Keratinocyte (primary cell): ENCODE results near the gene ASTN2. TPM values are rescaled to one million over a fixed set of nuclear protein-coding genes. Genes with fewer than 3 reads are reported as not detected.

ENCODE experiments used
- DNase-seq: peaks from one replicate; pipeline ENCODE4 v3.0.0-alpha.2; 2011; ENCODE audit warnings: low read depth, missing footprints, low spot score
- FAIRE-seq: peaks from 2 replicates; lab custom pipeline; 2011; peaks lifted over from hg19 to GRCh38; lab: Jason Lieb, UNC
- H2AFZ ChIP-seq: 2 replicates; pipeline ENCODE4 v1.6.0; 2012; ENCODE audit warnings: low read length, control low read depth, inconsistent platforms; ENCODE audit not compliant: control insufficient read depth
- H3K27ac ChIP-seq: 2 replicates; pipeline ENCODE4 v1.5.1; 2011; ENCODE audit warnings: low read length; ENCODE audit not compliant: control insufficient read depth, insufficient read depth
- H3K27me3 ChIP-seq: 3 replicates; pipeline ENCODE4 v1.6.0; 2011; ENCODE audit warnings: low read length; ENCODE audit not compliant: control insufficient read depth, insufficient read depth; ENCODE audit errors: extremely low read depth
- H3K36me3 ChIP-seq, 2 experiments: 2 replicates in 1 of 2; 3 replicates in 1 of 2; pipeline ENCODE4 v1.5.1; 2011; ENCODE audit warnings: low read length in 2 of 2, mild to moderate bottlenecking in 1 of 2; ENCODE audit not compliant: control insufficient read depth in 2 of 2, insufficient read depth in 2 of 2; ENCODE audit errors: extremely low read depth in 1 of 2
- H3K4me1 ChIP-seq: 3 replicates; pipeline ENCODE4 v1.5.1; 2011; ENCODE audit warnings: low read length; ENCODE audit not compliant: control insufficient read depth, insufficient read depth; ENCODE audit errors: extremely low read depth
- H3K4me2 ChIP-seq: 3 replicates; pipeline ENCODE4 v1.6.0; 2011; ENCODE audit warnings: low read depth, low read length; ENCODE audit not compliant: control insufficient read depth, insufficient read depth; ENCODE audit errors: extremely low read depth
- H3K4me3 ChIP-seq, 3 experiments: fragments of 200-600 bp in 1 of 3; sonication (generic) in 1 of 3; 2 replicates in 2 of 3; 3 replicates in 1 of 3; pipeline ENCODE4 v1.5.1; 2011 to 2016; ENCODE audit warnings: low read length in 3 of 3, mild to moderate bottlenecking in 3 of 3, control low read depth in 2 of 3, inconsistent platforms in 1 of 3, low read depth in 1 of 3, mixed read lengths in 1 of 3, mixed run types in 1 of 3, moderate library complexity in 1 of 3; ENCODE audit not compliant: control insufficient read depth in 2 of 3, insufficient read depth in 2 of 3; ENCODE audit errors: extremely low read depth in 1 of 3
- H3K79me2 ChIP-seq: 2 replicates; pipeline ENCODE4 v1.6.0; 2012; ENCODE audit warnings: low read length; ENCODE audit not compliant: control insufficient read depth, insufficient read depth
- H3K9ac ChIP-seq: 3 replicates; pipeline ENCODE4 v1.6.0; 2011; ENCODE audit warnings: low read length; ENCODE audit not compliant: control insufficient read depth, insufficient read depth; ENCODE audit errors: extremely low read depth
- H3K9me1 ChIP-seq: 3 replicates; pipeline ENCODE4 v1.6.0; 2011; ENCODE audit warnings: low read length; ENCODE audit not compliant: control insufficient read depth, insufficient read depth; ENCODE audit errors: extremely low read depth
- H3K9me3 ChIP-seq: 2 replicates; pipeline ENCODE4 v1.5.1; 2012; ENCODE audit warnings: low read depth, low read length; ENCODE audit not compliant: control insufficient read depth
- H4K20me1 ChIP-seq: 3 replicates; pipeline ENCODE4 v1.6.0; 2011; ENCODE audit warnings: low read length; ENCODE audit not compliant: control insufficient read depth, insufficient read depth; ENCODE audit errors: extremely low read depth
- EZH2 ChIP-seq: IDR thresholded peaks from one replicate; pipeline ENCODE4 v1.6.1; 2012; ENCODE audit warnings: inconsistent platforms, mild to moderate bottlenecking, low read length, moderate library complexity
- dilution Hi-C: fragments of 300-500 bp; cut with MboI; formaldehyde crosslinking; loops from one replicate; pipeline ENCODE4 v1.7.0; 2020; ENCODE audit warnings: low sequenced_read_pairs; ENCODE audit not compliant: extremely low pct_ligation_motif_present
- polyA plus RNA-seq, 5 experiments: library from polyadenylated mRNA; depleted of rRNA in 3 of 5; stranded (reverse) in 3 of 5; stranded (forward) in 1 of 5; unstranded in 1 of 5; fragments of >200 nt; gene quantifications; 1 replicate in 1 of 5; 2 replicates in 3 of 5; 3 replicates in 1 of 5; pipeline versions ENCODE4 v1.2.1 to v1.2.3, GENCODE V29; 2011 to 2012; ENCODE audit warnings: missing spikeins in 2 of 5, low read depth in 1 of 5, low replicate concordance in 1 of 5
- TF ChIP-seq, protein P1 (sequence below), 3 experiments: IDR thresholded peaks in 1 of 3; conservative IDR thresholded peaks in 1 of 3; optimal IDR thresholded peaks in 1 of 3; 2 replicates in 2 of 3; 3 replicates in 1 of 3; pipeline versions ENCODE3 to v1.5.1; 2011; ENCODE audit warnings: low read length in 3 of 3, mild to moderate bottlenecking in 3 of 3, moderate library complexity in 2 of 3, control low read depth in 1 of 3, inconsistent platforms in 1 of 3; ENCODE audit not compliant: insufficient read depth in 2 of 3; ENCODE audit errors: extremely low read depth in 1 of 3

The ASTN2 gene
- polyA plus RNA-seq, 1 donor (not counting 4 experiments of a cell fraction or from before 2014, with no cell fraction given) = 0.31 TPM

DNA sequence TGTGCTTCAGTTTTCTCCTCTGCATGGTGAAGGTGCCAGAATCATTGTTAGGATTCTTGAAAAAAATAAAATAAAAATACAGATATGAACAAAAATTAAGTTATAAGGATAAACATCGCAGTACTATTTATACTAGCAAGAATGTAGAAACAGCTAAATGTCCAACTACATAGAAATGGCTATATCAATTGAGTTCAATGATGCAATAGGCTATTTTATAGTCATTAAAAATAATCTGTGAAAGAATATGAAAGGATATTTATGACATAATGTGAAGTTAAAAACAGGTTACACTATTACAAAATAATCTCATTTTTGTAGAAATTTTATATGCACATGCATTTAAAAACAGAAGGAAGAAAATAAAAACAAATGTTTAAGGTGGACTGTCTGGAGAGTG lies 926.5 kb downstream of the ASTN2 start:
- Histone ChIP-seq H3K9me3 (no peaks in the 10 kb centered on the region), H3K79me2 (no peaks in the 10 kb centered on the region), H3K27me3 (no peaks in the 10 kb centered on the region), H4K20me1 (no peaks in the 10 kb centered on the region), H3K4me1 (peaks cover 3% of the 10 kb centered on the region), H3K4me2 (no peak overlapping the region), H3K4me3 (no peak overlapping the region), H3K27ac (no peak overlapping the region), H3K9ac (no peak overlapping the region), H3K9me1 (no peaks in the 10 kb centered on the region), H2AFZ (no peak overlapping the region), H3K36me3 (no peaks in the 10 kb centered on the region)
- FAIRE-seq (no peak), DNase-seq (no peak)
- dilution Hi-C loops = no loop called here
- TF ChIP-seq, protein P1, sequence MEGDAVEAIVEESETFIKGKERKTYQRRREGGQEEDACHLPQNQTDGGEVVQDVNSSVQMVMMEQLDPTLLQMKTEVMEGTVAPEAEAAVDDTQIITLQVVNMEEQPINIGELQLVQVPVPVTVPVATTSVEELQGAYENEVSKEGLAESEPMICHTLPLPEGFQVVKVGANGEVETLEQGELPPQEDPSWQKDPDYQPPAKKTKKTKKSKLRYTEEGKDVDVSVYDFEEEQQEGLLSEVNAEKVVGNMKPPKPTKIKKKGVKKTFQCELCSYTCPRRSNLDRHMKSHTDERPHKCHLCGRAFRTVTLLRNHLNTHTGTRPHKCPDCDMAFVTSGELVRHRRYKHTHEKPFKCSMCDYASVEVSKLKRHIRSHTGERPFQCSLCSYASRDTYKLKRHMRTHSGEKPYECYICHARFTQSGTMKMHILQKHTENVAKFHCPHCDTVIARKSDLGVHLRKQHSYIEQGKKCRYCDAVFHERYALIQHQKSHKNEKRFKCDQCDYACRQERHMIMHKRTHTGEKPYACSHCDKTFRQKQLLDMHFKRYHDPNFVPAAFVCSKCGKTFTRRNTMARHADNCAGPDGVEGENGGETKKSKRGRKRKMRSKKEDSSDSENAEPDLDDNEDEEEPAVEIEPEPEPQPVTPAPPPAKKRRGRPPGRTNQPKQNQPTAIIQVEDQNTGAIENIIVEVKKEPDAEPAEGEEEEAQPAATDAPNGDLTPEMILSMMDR (optimal IDR thresholded peaks at IDR 0.05 in 1 of 3, IDR thresholded peaks at IDR 0.05 in 1 of 3, conservative IDR thresholded peaks at IDR 0.05 in 1 of 3; ENCODE audit: extremely low read depth in 1 of 3, insufficient read depth in 2 of 3, low read length in 3 of 3) = no peak
- TF ChIP-seq EZH2 = no peak

DNA sequence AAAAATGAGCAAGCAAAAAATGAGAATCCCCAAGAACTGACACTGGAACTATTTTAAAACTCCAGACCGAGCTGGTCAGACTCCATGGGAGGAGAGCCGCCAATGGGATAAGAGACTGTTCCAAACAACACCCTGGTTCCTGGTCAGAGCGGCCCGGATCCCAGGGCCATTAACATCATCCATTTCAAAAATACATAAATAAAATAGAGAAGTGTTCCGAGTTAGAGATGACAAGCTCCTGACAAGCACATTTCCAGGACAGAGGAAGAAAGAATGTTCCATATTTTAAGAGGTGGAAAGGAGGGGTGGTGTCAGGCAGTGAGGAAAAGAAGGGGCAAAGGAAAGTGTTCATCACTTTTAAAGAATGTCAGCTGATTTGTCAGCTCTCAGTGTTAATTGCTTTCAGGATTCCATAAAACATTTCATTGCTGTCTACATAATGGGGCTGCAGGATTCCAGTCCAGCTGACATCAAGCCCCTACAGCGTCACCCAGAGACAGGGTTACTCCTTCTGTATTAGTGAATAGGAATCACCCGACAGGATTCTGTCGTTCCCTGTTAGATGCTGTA lies 930.3 kb downstream of the ASTN2 start:
- no peak for DNase-seq
- FAIRE-seq = no peak
- H3K9ac ChIP-seq = no peak overlapping the region
- no peaks in the 10 kb centered on the region for H3K9me3 ChIP-seq
- no peak overlapping the region for H2AFZ ChIP-seq
- H3K4me1 ChIP-seq = no peaks in the 10 kb centered on the region
- no peaks in the 10 kb centered on the region for H3K79me2 ChIP-seq
- no peak overlapping the region for H3K4me2 ChIP-seq
- no peaks in the 10 kb centered on the region for H3K36me3 ChIP-seq
- no peaks in the 10 kb centered on the region for H3K9me1 ChIP-seq
- peaks cover 3% of the 10 kb centered on the region for H3K27me3 ChIP-seq
- TF ChIP-seq EZH2 = no peak
- TF ChIP-seq, protein P1 (optimal IDR thresholded peaks at IDR 0.05 in 1 of 3, IDR thresholded peaks at IDR 0.05 in 1 of 3, conservative IDR thresholded peaks at IDR 0.05 in 1 of 3; ENCODE audit: extremely low read depth in 1 of 3, insufficient read depth in 2 of 3, low read length in 3 of 3) = no peak
- dilution Hi-C loops = no loop called here
- no peaks in the 10 kb centered on the region for H4K20me1 ChIP-seq
- H3K27ac ChIP-seq = no peak overlapping the region
- H3K4me3 ChIP-seq = no peak overlapping the region
